Right lobe of liver (tissue), 4 donors: ENCODE results near the gene IQSEC3.

ENCODE experiments used
- POLR2A ChIP-seq: fragments of 450-650 bp; IDR thresholded peaks from one replicate; pipeline ENCODE4 v1.6.1; 2017; ENCODE audit warnings: antibody characterized with exemption, mild to moderate bottlenecking
- TF ChIP-seq, protein P1 (sequence below), 4 donors: fragments of 200-600 bp in 3 of 4; fragments of 450-650 bp in 1 of 4; IDR thresholded peaks; one replicate each; pipeline versions ENCODE4 v1.5.1 to v1.8.0; 2016 to 2022; ENCODE audit warnings: antibody characterized with exemption in 4 of 4, mild to moderate bottlenecking in 2 of 4
- donor health status: DM: no; HTN: no; CAD: no.
- donor health status: DM: no; HTN: no; CAD: no.
- donor health status: DM: no; HTN: yes; CAD: no.

DNA sequence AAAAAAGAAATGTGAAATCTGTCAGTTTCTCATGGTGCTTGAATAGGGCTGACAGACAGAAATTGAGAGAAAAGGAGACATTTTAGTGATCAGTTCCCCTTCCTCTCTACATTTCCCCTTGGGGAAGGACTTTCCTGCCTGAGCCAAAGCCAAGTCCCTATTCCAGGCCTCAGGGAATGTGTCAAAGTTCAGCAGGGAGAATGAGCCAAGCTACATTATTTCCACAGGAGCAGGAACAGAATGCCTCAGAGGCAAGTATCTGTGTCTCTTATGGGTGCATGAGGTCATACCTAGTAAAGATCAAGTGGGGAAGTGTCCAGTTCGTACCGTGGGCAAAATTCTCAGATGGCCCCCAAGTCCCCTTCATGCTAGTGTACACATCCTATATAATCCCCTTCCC is 68.6 kb downstream of the IQSEC3 start:
- TF ChIP-seq, protein P1, sequence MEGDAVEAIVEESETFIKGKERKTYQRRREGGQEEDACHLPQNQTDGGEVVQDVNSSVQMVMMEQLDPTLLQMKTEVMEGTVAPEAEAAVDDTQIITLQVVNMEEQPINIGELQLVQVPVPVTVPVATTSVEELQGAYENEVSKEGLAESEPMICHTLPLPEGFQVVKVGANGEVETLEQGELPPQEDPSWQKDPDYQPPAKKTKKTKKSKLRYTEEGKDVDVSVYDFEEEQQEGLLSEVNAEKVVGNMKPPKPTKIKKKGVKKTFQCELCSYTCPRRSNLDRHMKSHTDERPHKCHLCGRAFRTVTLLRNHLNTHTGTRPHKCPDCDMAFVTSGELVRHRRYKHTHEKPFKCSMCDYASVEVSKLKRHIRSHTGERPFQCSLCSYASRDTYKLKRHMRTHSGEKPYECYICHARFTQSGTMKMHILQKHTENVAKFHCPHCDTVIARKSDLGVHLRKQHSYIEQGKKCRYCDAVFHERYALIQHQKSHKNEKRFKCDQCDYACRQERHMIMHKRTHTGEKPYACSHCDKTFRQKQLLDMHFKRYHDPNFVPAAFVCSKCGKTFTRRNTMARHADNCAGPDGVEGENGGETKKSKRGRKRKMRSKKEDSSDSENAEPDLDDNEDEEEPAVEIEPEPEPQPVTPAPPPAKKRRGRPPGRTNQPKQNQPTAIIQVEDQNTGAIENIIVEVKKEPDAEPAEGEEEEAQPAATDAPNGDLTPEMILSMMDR (IDR thresholded peaks at IDR 0.05) = no peak
- TF ChIP-seq POLR2A = no peak
